Stimulated activated CD8-positive, alpha-beta memory T cell treated with anti-CD3 and anti-CD28 coated beads, Interleukin-12 subunit alpha, Interleukin-12 subunit beta, amount 100 ng/mL, for 24 hours (primary cell): ENCODE measurements around the gene DHX40.
"Not testable (repeated sequence)": the region's sequence is repeated elsewhere in the genome, so short reads cannot be mapped to it uniquely, and the experiment has no call there.

Experiments used
- DNase-seq: peaks from one replicate; pipeline ENCODE4 v3.0.0-alpha.2; 2020; ENCODE audit errors: extremely low read depth

DHX40 gene

GRCh38 chr17:59627770-59628171, 62.4 kb downstream of the DHX40 start:
- no peak for DNase-seq

- DNase-seq: no peak
These were observed 63.8 kb downstream of the DHX40 start for GRCh38 chr17:59629174-59629573.

- DNase-seq: no peak
These were observed 65.9 kb downstream of the DHX40 start for GRCh38 chr17:59631276-59631675.

GRCh38 chr17:59632398-59632797, 67.0 kb downstream of the DHX40 start:
- DNase-seq: no peak

GRCh38 chr17:59633658-59634359, 68.4 kb downstream of the DHX40 start:
- DNase-seq: no peak

GRCh38 chr17:59634632-59635541, 69.5 kb downstream of the DHX40 start:
- DNase-seq: no peak

GRCh38 chr17:59637611-59638310, 72.4 kb downstream of the DHX40 start:
- no peak for DNase-seq

GRCh38 chr17:59638553-59638952, 73.1 kb downstream of the DHX40 start:
- DNase-seq: no peak

GRCh38 chr17:59641799-59642484, 76.5 kb downstream of the DHX40 start:
- DNase-seq: no peak

GRCh38 chr17:59642565-59642964, 77.2 kb downstream of the DHX40 start:
- DNase-seq: no peak

- no peak for DNase-seq
These were observed 78.0 kb downstream of the DHX40 start for GRCh38 chr17:59643159-59644140.

GRCh38 chr17:59647288-59647687, 81.9 kb downstream of the DHX40 start:
- DNase-seq: no peak

GRCh38 chr17:59649886-59650285, 84.5 kb downstream of the DHX40 start:
- no peak for DNase-seq

- no peak for DNase-seq
These were observed 85.2 kb downstream of the DHX40 start for GRCh38 chr17:59650642-59651041.

GRCh38 chr17:59651346-59651745, 85.9 kb downstream of the DHX40 start:
- no peak for DNase-seq

- no peak for DNase-seq
These were observed 86.7 kb downstream of the DHX40 start for GRCh38 chr17:59652119-59652518.

- not testable (repeated sequence) for DNase-seq
These were observed 91.2 kb downstream of the DHX40 start for GRCh38 chr17:59656624-59657023.
